HepG2 (cell line): Measurements from ENCODE around the gene MAP3K1. TPM values are rescaled to one million over a fixed set of nuclear protein-coding genes. Genes with fewer than 3 reads are reported as not detected.

ENCODE experiments used
- ATAC-seq: fragments of 200-7000 bp; cut with Tn5 transposase; 3 replicates; pipeline ENCODE4 v1.9.1; 2020; ENCODE audit warnings: mild to moderate bottlenecking, moderate library complexity
- BruUV-seq: library from RNA; stranded (reverse); fragments of 400-500 nt; replicated peaks from 2 replicates; lab custom pipeline; 2021; lab: Mats Ljungman, UMichigan
- CTCF ChIA-PET: fragments of 300-600 bp; formaldehyde crosslinking; extraction: SDS; loops from one replicate; lab custom pipeline; 2021; ENCODE audit warnings: low total read pairs, inconsistent platforms, low intra/inter-chr PET ratio; lab: Yijun Ruan, JAX
- POLR2A ChIA-PET: fragments of 350-600 bp; sonication (Branson Sonifier 250); formaldehyde crosslinking; loops from one replicate; lab custom pipeline; 2020; ENCODE audit warnings: antibody characterized with exemption, inconsistent platforms; lab: Yijun Ruan, JAX
- DNase-seq: peaks from one replicate; pipeline ENCODE4 v3.0.0-alpha.2; 2015; ENCODE audit warnings: low spot score
- FAIRE-seq: peaks from 3 replicates; lab custom pipeline; 2011; peaks lifted over from hg19 to GRCh38; lab: Jason Lieb, UNC
- H2AFZ ChIP-seq: one replicate; pipeline ENCODE4 v1.6.1; 2011; ENCODE audit warnings: low read length, inconsistent platforms
- H3K27ac ChIP-seq: fragments of 300-600 bp; 3 replicates; pipeline ENCODE4 v1.8.0; 2011; ENCODE audit warnings: mixed run types, mild to moderate bottlenecking, mixed read lengths, low read length, inconsistent platforms; ENCODE audit not compliant: insufficient read depth; ENCODE audit errors: extremely low read length
- H3K27me3 ChIP-seq, 2 experiments: fragments of 200-600 bp in 1 of 2; 2 replicates in 1 of 2; 3 replicates in 1 of 2; pipeline versions ENCODE4 v1.6.0 to v1.8.0; 2011; ENCODE audit warnings: low read length in 2 of 2, mild to moderate bottlenecking in 2 of 2, moderate library complexity in 2 of 2, inconsistent platforms in 1 of 2; ENCODE audit not compliant: insufficient read depth in 2 of 2, control insufficient read depth in 1 of 2
- H3K36me3 ChIP-seq, 2 experiments: fragments of 200-600 bp in 1 of 2; replicated peaks in 1 of 2; 2 replicates in 1 of 2; 3 replicates in 1 of 2; pipeline versions ENCODE4 v1.5.1 to v1.8.0; 2011; ENCODE audit warnings: low read length in 2 of 2, inconsistent platforms in 1 of 2; ENCODE audit not compliant: insufficient read depth in 2 of 2, control insufficient read depth in 1 of 2
- H3K4me1 ChIP-seq: 2 replicates; pipeline ENCODE4 v1.5.1; 2012; ENCODE audit warnings: low read length, inconsistent platforms; ENCODE audit not compliant: insufficient read depth
- H3K4me2 ChIP-seq: 2 replicates; pipeline ENCODE4 v1.6.0; 2011; ENCODE audit warnings: low read depth, low read length, inconsistent platforms
- H3K4me3 ChIP-seq, 3 experiments: fragments of 200-600 bp in 1 of 3; sonication (generic), shearing (Covaris generic) in 1 of 3; replicated peaks in 1 of 3; 2 replicates each; pipeline ENCODE4 v1.5.1; 2011 to 2016; ENCODE audit warnings: low read length in 3 of 3, inconsistent platforms in 2 of 3, low read depth in 2 of 3, mild to moderate bottlenecking in 2 of 3, control low read depth in 1 of 3, mixed read lengths in 1 of 3; ENCODE audit not compliant: insufficient read depth in 1 of 3
- H3K79me2 ChIP-seq: one replicate; pipeline ENCODE4 v1.6.1; 2011; ENCODE audit warnings: low read length, inconsistent platforms; ENCODE audit not compliant: insufficient read depth
- H3K9ac ChIP-seq: 2 replicates; pipeline ENCODE4 v1.6.0; 2011; ENCODE audit warnings: mild to moderate bottlenecking, low read depth, low read length, inconsistent platforms; ENCODE audit not compliant: insufficient read depth
- H3K9me3 ChIP-seq: 2 replicates; pipeline ENCODE4 v1.5.1; 2012; ENCODE audit warnings: mild to moderate bottlenecking, low read length
- H4K20me1 ChIP-seq: 2 replicates; pipeline ENCODE4 v1.6.0; 2011; ENCODE audit warnings: inconsistent platforms, mild to moderate bottlenecking, low read length, moderate library complexity; ENCODE audit not compliant: insufficient read depth
- AGO1 ChIP-seq: fragments of 200-400 bp; formaldehyde crosslinking; IDR thresholded peaks from 2 replicates; pipeline ENCODE4 v1.6.1; 2017; ENCODE audit warnings: mild to moderate bottlenecking, low read depth, low read length, moderate library complexity; ENCODE audit not compliant: poor library complexity, severe bottlenecking
- ELF4 ChIP-seq: sonication (generic); formaldehyde crosslinking; IDR thresholded peaks from 2 replicates; pipeline ENCODE4 v1.5.0; 2020; ENCODE audit warnings: missing genetic modification reagents, mild to moderate bottlenecking, moderate library complexity, borderline replicate concordance
- FOSL2 ChIP-seq: sonication (generic); formaldehyde crosslinking; IDR thresholded peaks from 2 replicates; pipeline ENCODE4 v1.4.0; 2020; ENCODE audit warnings: missing genetic modification reagents
- GPBP1L1 ChIP-seq: sonication (generic); formaldehyde crosslinking; IDR thresholded peaks from 2 replicates; pipeline ENCODE4 v1.5.0; 2020; ENCODE audit warnings: mild to moderate bottlenecking, missing genetic modification reagents
- HNRNPK ChIP-seq: fragments of 200-400 bp; formaldehyde crosslinking; IDR thresholded peaks from 2 replicates; pipeline ENCODE4 v1.6.1; 2018; ENCODE audit warnings: low read length, low read depth, moderate library complexity, mild to moderate bottlenecking; ENCODE audit not compliant: poor library complexity, severe bottlenecking
- RBM22 ChIP-seq: fragments of 200-400 bp; formaldehyde crosslinking; optimal IDR thresholded peaks from 2 replicates; pipeline ENCODE3; 2017; ENCODE audit warnings: mild to moderate bottlenecking, low read length, moderate library complexity
- ZBTB33 ChIP-seq: sonication (generic); formaldehyde crosslinking; IDR thresholded peaks from 2 replicates; pipeline ENCODE4 v1.4.0; 2020; ENCODE audit warnings: missing genetic modification reagents
- WGBS: methylation state at CpG from one replicate; pipeline ENCODE4 v1.1.6; 2017; ENCODE audit warnings: low lambda C conversion rate; 5-methylcytosine and 5-hydroxymethylcytosine counted together
- in situ Hi-C: cut with HindIII; loops from 2 replicates; pipeline ENCODE4 v1.10.0; 2017; ENCODE audit warnings: low pct_unique_long_range_greater_than_20kb; ENCODE audit not compliant: extremely low pct_ligation_motif_present
- intact Hi-C: fragments of 100-400 bp; cut with micrococcal nuclease; formaldehyde crosslinking; loops from one replicate; pipeline ENCODE4 v1.10.0; 2022; ENCODE audit not compliant: unreplicated experiment
- polyA plus RNA-seq, 8 experiments: library from polyadenylated mRNA; depleted of rRNA in 3 of 8; stranded (reverse) in 7 of 8; unstranded in 1 of 8; fragments of >200 nt; fragmentation: Illumina TruSeq in 4 of 8; extraction: Trizol in 4 of 8; gene quantifications; 2 replicates each; pipeline versions ENCODE4 v1.2.1 to v1.2.3, GENCODE V29; 2011 to 2016; ENCODE audit warnings: low read depth in 4 of 8, missing spikeins in 1 of 8, mixed read lengths in 1 of 8; ENCODE audit not compliant: insufficient read depth in 1 of 8
- total RNA-seq, 5 experiments: library from RNA; depleted of rRNA; stranded (reverse); fragments of >200 nt; fragmentation: Illumina TruSeq; extraction: Trizol; gene quantifications; 2 replicates each; pipeline ENCODE4 v1.2.3, GENCODE V29; 2016; ENCODE audit warnings: low read depth in 1 of 5

The MAP3K1 gene
- total and polyA plus RNA-seq, 2 of the 13 experiments (the other 11 are each of a cell fraction or from before 2014, with no cell fraction given) = 16.4 to 30.3 TPM

GRCh38 chr5:56829137-56829908 is 14.0 kb downstream of the MAP3K1 start:
- H3K9me3 ChIP-seq = no peaks in the 10 kb centered on the region
- no peak overlapping the region for H2AFZ ChIP-seq
- H3K4me2 ChIP-seq = no peak overlapping the region
- FAIRE-seq = no peak
- H3K4me3 ChIP-seq = no peak overlapping the region
- POLR2A ChIA-PET = no interaction called here
- H3K9ac ChIP-seq = no peak overlapping the region
- CTCF ChIA-PET = no interaction called here
- 95% methylated on average over 11 of the region's 11 CpGs for WGBS
- in situ Hi-C loops = loop anchor here (25.0 kb wide), 2 partner anchors 342 to 892 kb away; no protein-coding TSS in a partner anchor
- peaks cover 78% of the 10 kb centered on the region for H3K4me1 ChIP-seq
- peaks cover 98% of the 10 kb centered on the region for H3K79me2 ChIP-seq
- no peaks in the 10 kb centered on the region; a peak in 1 of 5 replicates for H3K27me3 ChIP-seq
- TF ChIP-seq FOSL2 (peak; percentile 50), AGO1 (no peak), ELF4 (CRISPR knock-in tag) (no peak), RBM22 (peak; percentile 27), ZBTB33 (CRISPR knock-in tag) (peak; percentile 89; the same call in 1 of the 2 replicates), HNRNPK (no peak), GPBP1L1 (CRISPR knock-in tag) (no peak)
- TF ChIP-seq, all 625 proteins: peak for 3
- Histone ChIP-seq H4K20me1 (peaks cover 53% of the 10 kb centered on the region), H3K36me3 (peaks cover 4 to 5% of the 10 kb centered on the region in 2 experiments; a peak in 2 of 5 replicates), H3K27ac (no peak overlapping the region)
- ATAC-seq (no peak), DNase-seq (no peak)
- intact Hi-C loops = no loop called here
- BruUV-seq = no TSS peak
